GM20000 (cell line): ENCODE data around the gene HYAL3.

Experiments used
- DNase-seq: peaks from one replicate; pipeline ENCODE4 v3.0.0; 2012; ENCODE audit warnings: low spot score
- TF ChIP-seq, protein P1 (sequence below): IDR thresholded peaks from 2 replicates; pipeline ENCODE4 v1.5.1; 2012; ENCODE audit warnings: mild to moderate bottlenecking, control low read depth; ENCODE audit errors: extremely low read depth, missing control alignments

HYAL3 gene

DNA sequence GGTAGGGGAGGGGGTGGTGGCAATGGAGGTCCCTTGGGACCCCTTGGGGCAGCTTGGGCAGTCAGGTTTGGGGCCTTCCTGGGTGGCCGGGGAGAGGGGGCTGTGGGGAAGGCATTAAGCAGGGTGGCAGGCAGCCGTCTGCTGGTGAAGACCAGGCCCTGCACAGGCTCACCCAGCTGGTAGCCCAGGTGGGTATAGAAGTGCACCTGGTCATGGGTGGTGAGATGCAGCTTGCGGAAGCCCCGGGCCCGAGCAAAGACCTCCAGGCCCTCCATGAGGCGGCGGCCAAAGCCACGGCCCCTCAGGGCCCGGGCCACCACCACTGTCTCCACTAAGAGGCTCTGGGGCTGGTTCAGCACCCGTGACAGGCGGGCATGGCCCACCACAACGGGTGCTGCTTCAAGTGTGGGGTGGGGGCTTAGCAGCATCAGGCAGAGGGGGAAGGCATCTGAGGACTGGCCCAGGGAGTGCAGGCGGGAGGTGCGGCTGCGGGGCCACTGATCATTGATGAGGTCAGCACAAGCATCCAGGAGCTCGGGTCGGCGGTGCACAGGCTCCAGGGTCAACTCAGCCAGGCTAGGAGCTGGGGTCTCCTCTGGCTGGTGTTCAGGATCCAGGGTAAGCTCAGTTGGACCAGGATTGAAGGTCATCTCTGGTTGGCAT lies 2.4 kb downstream of the HYAL3 start:
- DNase-seq, result no peak

DNA sequence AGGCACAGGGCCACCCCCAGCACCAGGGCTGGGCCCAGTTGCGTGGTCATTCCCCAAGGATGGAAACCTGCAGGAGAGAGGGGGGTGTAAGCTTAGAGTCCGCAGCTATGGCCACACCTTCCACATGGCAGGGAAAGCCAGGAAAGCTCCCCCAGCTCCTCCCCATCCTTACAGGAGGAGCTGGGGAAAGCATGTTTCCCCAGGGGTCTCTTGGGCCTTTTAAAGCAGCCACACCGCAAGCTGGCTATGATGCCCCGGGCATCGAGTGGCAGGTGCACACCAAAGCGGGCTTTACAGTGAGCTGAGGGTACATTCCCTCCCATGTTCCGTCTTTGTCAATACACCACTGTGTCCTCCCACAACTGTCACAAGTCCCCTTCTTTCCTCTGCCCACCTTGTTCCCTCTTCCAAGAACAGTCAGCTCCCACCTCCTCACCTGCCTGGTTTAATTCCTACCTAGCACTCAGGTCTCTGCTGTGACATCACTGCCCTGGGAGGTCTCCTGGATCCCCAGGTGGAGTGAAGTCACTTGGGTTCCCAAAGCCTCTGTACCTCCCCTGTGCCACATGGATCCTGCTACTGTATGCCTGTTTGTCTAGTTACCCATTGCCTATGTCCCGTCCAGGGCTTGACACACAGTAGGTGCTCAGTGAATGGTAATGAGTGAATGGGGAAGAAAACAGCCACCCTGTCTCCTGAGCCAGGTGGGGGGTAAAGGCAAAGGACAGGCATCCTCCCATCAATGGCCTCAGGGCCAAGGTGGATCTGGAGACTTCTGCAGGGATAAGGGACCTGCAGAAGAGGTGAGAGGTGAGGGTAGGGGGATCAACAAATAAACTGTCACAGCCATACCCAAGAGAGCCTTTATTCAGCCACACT lies 3.4 kb downstream of the HYAL3 start:
- TF ChIP-seq, protein P1, sequence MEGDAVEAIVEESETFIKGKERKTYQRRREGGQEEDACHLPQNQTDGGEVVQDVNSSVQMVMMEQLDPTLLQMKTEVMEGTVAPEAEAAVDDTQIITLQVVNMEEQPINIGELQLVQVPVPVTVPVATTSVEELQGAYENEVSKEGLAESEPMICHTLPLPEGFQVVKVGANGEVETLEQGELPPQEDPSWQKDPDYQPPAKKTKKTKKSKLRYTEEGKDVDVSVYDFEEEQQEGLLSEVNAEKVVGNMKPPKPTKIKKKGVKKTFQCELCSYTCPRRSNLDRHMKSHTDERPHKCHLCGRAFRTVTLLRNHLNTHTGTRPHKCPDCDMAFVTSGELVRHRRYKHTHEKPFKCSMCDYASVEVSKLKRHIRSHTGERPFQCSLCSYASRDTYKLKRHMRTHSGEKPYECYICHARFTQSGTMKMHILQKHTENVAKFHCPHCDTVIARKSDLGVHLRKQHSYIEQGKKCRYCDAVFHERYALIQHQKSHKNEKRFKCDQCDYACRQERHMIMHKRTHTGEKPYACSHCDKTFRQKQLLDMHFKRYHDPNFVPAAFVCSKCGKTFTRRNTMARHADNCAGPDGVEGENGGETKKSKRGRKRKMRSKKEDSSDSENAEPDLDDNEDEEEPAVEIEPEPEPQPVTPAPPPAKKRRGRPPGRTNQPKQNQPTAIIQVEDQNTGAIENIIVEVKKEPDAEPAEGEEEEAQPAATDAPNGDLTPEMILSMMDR, result no peak
- no peak for DNase-seq

More for the DNA sequence above, 2.4 kb downstream of the HYAL3 start:
- TF ChIP-seq, protein P1, result no peak

DNA sequence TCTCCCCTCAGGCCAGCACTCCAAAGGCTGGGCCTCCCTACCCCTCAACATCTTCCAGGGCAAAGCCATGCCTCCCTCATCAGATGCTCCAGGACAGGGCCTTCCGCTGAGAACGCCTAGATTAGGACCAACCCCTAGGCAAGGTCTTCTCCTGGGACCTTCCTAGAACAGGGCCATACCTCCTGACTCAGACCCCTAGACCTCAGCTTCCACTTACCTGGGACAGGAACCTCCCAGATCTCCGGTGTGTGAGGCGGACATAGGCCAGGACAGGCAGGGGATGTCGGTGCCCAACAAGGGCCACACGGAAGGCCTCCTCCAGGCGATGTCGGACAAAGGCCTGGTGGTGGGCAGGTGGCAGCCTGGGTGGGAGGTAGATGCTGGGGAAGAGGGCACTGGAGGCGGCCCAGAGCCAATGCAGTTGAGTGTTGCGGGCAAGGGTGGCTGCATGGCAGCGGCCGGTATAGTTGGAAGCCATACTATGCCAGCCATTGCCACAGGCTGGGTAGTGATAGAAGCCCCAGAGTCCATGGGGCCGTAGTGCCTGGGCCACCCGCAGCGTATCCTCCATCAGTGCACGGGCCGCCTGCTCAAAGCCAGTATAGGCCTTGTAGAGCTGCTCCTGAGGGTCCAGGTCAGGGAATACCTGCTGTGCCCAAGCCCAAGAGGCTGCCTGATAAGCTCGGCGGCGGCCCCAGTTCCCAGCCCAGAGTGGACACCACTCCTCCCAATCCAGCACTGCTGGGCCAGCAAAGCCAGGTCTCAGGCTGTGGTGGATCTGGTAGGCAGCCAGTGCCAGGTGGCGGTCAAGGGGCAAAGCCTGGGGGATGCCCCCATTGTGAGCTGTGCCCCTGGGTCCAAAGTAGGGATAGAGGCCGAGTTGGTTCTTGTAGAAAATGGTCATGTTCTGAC lies 4.5 kb downstream of the HYAL3 start:
- TF ChIP-seq, protein P1, result no peak
- DNase-seq, result no peak

DNA sequence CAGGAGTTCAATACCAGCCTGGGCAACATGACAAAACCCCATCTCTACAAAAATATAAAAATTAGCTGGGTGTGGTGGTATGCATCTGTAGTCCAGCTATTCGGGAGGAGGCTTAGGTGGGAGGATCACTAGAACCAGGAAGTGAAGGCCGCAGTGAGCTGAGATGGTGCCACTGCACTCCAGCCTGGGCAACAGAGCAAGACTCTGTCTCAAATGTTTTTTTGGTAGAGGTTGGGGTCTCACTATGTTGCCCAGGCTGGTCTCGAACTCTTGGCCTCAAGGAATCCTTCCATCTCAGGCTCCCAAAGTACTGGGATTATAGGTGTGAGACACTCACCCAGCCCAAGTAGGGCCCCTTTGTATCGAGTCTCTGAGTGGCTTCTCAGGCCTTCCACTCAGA lies 5.1 kb downstream of the HYAL3 start:
- no peak for DNase-seq
- TF ChIP-seq, protein P1, result no peak

DNA sequence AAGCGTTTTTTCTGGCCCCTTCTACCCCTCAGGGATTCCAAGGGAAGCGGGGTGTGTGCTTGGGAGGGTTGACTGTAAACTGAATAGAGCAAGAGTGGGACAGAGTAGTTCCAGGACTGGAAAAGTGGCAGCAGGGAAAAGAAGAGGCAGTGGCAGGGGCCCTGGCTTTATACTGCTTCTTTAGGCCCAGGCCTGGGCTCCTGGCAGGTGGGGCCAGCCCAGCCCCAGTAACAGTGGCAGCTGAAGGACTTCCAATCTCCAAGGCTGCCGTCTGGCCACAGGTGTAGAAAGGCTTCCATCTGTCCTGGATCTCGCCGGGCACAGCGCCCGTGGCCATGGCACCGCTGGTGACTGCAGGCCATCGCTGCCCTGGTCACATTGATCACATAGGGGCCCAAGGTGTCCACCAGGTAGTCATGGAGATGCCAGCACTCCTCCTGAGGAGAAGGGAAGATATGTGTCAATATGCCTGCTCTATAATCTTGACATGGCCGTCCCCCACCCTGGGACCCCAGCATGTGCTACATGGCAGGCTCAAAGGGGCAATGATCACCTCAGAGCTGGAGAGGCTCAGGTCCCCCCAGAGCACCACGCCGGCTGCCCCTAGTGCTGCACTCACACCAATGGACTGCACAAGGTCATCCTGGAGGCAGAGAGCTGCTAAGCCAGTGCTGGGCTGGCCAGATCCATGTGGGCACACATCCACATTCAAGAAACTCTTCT lies 6.0 kb downstream of the HYAL3 start:
- no peak for DNase-seq
- TF ChIP-seq, protein P1, result no peak

DNA sequence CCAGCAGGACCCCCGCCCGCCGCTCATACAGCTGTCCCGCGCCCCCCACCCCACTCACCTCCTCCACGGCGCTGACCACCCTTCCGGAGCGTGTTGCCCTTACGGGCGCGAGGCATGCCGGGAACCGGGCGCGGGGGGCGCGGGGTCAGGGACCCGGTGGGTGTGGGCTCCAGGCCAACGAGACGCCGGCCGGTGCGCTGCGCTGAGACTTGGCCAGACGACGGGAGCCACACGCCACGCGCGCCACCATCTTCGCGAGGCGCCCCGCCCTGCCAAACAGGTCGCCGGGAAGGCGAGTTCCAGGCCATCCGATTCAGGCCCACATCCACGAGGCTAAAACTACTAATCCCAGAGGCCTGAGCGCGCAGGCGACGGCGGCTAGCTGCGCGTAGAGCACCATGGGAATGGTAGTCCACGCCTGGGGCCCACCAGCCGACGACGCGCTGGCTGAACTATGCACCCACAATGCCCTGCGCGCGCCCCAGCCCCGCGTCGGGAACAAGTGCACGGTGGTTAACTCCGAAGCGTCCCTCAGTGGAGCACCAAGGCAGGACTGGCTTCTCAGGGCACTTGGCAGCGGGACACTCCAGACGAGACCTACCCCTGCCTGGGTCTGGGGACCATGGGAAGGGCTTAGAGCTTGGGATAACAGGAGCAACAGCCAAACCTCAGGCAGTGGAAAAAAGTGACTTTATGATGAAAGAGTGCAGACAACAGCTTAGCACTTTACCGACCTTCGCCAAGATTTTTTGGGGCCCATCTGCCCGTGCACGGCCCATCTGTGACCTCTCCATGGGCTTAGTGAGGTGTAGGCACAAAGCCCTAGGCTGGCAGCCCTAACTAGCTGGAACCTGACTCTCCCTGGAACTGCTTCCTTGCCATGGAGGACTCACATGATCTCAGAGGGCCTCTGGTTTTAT lies 6.8 kb downstream of the HYAL3 start, which contains the start of gene IFRD2:
TSS of gene IFRD2 (minus strand) at position 271 of the 920 bp plus-strand sequence. CDS start at position 116, 155 bp downstream.
- TF ChIP-seq, protein P1, result no peak
- peak; percentile 96 for DNase-seq
